HG02623 (cell line): ENCODE data around the gene ZNF407.

Experiments used
- ATAC-seq: cut with Tn5 transposase; IDR thresholded peaks from one replicate; pipeline ENCODE4 v1.9.1; 2021; ENCODE audit warnings: moderate library complexity; ENCODE audit not compliant: unreplicated experiment

The ZNF407 gene

DNA sequence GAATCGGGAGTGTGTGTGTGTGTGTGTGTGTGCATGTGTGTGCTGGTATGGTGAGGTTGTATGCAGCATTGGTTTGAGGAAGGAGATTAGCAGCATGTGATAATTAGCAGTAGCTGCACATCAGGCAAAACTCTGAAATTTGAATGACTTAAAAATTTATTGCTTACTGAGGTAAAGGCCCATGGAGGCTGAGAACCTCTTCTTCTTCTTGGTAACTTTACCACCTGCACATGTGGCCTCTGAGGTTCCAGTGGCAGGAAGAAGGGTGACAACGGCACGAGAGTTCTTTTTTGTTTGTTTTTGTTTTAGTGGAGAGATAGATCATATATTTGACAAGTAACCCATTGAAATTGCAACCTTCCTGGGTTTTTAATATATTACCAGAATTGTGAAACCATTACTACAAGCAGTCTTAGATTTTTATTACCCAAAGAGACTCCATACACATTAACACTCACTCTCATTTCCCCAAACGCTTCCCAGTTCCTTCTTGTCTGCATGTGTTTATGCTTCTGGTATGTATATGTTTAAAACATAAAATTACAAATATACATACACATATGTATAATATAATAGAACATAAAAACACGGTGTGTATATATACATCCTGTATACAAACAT is 319.2 kb downstream of the ZNF407 start:
- ATAC-seq = no peak

DNA sequence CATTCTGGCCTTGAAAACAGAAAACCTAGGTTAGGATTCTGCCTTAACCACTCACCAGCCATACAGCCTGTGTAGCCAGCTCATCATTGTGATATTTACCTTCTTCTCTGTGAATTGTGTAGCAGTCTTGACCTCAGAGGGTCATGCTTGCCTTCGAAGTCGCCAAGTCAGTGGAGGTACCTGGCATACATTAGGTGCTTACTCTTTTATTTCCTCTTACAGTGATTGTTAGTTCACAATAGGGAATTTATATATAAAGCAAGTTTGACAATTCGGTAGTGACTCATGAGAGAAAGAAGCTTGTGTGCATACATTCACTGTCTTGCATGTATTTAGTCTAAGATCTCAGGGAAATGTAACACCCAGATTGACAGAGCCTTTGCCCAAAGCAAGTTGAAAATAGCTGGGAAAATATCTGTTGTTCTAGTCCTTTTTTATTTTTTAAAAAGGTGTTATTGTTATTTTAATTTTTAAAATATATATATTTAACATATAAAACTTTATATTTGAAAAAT is 320.7 kb downstream of the ZNF407 start:
- ATAC-seq = no peak

DNA sequence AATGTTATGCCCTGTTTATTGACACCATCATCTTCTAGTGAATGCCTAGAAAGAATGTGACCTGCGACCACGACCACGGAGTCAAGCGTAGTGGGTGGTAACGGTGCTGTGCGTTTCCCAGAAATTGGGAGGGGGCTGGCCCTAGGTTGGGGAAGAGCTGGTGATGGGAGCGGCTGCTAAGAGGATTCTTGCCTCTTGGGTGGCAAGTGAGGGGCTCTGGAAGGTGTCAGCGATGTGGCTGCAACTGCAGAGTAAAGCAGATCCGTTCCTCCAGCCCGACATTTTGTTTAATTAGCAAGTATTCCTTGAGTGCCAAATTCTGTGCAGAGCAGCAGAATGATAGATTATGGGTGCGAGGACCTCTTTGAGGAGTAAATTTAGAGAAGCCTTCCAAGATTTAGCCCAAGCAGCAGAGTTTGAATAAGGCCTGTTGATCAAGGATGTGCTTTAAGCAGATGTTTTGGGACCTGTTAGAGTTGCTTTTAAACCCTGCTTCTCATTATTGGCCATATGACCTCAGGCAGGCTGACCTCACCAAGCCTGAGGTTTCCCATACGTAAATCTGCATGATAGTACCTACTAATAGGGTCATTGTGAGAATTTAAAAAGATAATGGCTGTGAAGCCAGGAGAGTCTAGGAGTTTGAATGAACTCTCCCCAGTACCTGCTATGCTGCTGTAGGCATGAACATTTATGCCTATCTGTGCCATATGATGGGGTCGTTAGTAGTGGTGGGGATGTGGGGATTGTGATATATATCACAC is 323.6 kb downstream of the ZNF407 start:
- ATAC-seq = no peak

DNA sequence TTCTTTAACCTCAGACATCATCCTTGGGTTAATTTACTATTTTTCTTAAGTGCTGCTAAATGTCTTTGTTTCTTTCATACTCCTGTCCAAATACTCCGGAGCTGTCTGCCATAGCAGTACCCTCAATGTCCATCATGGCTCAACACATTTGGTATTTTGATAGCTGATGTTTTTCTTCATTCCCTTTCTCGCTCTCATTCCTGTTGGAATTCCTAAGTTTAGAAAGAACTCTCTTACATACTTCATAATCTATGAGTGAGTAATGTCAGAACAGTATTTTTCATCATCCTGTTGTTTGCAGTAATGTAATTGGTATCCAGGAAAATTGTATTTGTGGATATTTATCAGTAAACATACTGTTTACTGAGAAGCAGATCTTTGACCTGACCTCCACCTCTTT is 328.4 kb downstream of the ZNF407 start:
- no peak for ATAC-seq

DNA sequence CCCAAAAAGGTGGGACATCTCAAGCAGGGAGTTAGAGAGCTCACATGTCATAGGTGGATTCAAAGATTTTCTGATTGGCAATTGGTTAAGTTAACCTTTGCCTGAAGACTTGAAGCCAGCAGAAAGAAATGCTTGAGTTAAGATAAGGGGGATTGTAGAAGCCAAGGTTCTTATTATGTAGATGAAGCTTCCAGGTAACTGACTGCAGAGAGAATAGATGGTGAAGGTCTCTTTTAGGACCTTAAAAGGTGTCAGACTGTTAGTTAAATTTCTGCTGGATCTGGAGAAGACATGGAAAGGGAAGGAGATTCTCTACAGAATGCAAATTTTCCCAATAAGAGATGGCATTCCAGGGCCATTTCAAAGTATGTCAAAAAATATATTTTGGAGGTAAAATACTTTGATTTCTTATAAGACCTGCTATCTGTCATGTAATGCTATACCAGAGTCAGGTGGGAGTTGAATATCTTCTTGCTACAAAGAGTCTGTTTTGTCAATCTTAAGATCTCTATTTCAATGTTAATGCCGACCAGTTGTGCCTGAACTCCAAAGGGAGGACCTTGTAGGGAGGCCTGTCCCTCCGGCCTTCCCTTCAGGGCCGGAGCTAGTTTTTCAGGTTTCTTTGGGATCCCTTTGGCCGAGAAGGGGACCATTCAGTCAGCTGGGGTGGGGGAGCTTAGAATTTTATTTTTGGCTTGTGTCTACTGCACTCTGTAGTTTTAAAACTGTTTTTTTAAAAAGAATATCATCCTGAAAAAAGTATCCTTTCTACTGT is 330.7 kb downstream of the ZNF407 start:
- no peak for ATAC-seq

DNA sequence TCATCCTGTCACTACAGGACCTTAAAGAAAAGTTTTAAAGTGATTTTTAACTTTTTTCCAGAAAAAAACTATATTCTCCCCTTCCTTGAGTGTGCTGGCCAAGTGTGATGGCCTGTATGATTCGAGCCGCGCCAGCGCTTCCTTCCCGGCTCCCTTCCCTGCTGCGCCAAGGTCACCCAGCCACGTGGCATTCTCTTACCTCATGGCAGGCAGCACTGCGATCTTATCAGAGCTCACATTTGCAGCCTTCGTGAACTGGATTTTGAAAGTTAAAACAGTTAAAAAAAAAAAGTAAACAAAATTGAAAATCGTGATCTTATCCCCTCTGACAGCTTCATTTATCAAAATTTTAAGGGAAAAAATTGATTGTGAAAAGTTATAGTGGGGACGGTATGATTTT is 331.4 kb downstream of the ZNF407 start:
- ATAC-seq = no peak

DNA sequence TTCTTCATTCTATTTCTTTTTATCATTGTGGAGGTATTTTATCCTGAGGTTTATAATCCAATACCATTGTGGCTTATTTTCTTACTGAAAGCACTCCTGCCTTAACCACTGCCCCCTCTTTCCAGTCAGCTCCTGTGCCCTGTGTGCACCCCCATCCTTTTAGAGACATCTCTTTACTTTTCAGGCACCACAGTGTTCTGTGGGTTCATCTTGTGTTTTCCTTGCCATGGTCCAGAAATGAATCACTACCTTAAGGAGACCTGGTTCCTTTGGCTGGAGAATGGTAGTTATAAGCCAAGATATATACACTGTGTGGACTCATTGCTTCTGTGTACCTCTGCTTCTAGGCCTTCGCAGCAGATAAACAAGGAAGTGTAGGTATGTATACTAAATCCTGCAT is 332.9 kb downstream of the ZNF407 start:
- ATAC-seq = no peak

DNA sequence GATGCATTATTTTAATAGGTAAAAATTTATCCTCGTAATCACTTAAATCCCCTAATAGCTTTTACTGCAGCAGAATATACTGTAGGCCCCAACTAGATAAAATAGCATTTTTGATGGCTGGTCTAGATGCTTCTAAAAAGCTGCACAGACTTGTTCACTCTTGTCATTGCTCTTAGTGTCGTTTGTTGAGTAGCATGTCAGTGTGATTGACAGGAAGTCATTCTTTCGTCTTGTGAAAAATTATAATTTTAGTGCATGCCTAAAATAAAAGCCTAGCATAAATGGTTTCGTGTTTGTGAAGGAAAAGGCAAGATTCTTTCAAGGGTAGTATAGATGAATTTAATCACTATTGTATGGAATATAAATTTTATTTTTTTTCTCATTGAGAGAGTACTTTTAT is 336.3 kb downstream of the ZNF407 start:
- no peak for ATAC-seq

DNA sequence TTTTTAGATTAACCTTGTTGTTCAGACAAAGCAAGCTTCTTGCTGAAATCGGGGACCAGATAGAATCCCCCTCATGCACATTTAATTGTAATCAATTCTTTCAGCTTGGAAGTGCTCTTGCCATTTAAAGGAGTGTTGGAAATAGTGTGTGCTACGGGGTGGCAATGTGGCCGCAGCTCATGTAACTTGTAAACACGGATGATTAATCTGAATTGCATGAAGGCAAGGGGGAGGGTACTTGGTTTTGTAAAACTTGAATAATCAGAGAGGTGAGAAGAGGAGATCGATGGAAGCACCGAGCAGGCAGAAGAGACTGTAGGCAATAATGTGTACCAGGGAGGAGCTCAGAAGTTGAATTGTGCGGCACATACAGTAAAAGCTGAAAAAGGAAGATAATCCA is 337.8 kb downstream of the ZNF407 start:
- ATAC-seq = no peak

DNA sequence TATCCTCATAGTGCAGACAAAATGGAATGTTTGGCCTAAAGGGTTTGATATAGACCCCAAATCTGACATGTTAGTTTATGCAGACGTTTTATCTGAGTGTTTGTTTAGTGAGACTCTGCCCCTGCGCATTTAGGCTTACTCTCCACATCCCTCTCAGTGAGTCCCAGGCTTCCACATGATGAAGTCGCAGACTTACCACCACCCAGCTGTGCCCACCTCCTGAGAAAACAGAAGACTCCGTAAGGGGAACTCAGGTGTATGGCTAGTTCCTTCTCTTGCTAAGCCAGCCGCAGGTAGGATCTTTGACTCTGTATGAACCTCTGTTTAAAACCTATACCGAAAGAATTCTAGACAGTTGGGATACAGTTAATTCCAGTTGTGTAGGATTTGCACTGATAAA is 338.7 kb downstream of the ZNF407 start:
- ATAC-seq = no peak

DNA sequence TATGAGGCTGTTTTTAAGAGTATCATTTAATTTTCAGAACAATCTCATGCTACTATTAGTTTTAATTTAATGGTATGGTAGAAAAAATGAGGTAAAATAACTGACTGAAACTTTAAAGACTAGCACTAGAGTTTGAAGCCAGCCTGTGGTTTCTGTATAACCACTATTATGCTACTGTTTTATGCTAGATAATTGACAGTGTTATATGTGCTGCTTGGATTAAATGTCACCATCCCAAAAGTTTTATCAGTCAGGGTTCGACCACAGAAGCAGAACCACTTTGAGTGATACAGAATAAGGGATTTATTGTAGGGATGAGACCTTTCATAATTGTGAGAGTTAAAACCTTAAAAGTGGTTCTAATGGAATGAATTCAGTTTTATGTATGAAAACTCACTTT is 339.6 kb downstream of the ZNF407 start:
- no peak for ATAC-seq

DNA sequence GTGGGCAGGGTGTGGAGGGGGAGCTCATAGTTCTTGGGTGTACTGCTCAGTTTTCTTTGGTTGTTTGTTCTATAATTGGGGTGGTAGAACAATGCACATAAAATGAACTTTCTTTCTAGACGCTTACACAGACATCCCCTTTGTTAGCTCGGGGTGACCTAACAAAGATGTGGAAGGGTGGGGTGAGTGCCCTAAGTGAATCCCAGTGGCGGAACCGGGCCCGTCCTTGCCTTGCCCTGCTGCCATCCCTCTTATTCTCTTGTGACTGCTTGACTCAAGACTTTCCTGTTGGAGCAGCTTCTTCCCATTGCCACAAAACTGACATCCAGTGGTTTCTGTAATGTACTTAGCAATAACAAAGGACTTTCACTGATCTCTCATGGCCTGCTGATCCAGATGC is 343.2 kb downstream of the ZNF407 start:
- no peak for ATAC-seq

DNA sequence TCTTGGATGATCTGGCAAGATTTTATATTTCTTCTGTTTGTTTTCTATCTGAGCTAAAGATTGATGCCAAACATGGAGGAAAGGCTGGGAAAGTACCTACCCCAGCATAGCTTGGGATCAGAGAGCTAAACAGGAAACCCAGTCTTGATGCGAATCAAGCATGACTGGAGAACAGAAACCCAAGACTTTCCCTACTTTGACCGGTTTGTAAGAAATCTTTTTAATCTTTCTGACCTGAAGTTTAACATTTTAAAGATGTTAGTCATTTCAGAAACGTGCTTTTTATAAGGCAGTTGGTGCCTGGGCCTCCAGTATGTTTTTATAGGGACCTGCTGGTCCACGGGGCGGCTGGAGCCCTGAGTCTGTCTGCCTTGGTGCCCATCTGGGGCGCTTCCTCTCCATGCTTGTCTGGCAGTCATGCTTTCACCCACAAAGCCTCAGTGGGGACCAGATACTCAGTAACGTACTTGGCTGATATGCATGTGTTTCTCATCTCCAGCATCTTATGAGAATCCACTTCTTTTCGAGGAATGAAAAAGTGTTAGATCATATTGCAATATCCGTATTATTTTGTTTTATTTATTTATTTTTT is 344.7 kb downstream of the ZNF407 start:
- peak; percentile 95 for ATAC-seq

DNA sequence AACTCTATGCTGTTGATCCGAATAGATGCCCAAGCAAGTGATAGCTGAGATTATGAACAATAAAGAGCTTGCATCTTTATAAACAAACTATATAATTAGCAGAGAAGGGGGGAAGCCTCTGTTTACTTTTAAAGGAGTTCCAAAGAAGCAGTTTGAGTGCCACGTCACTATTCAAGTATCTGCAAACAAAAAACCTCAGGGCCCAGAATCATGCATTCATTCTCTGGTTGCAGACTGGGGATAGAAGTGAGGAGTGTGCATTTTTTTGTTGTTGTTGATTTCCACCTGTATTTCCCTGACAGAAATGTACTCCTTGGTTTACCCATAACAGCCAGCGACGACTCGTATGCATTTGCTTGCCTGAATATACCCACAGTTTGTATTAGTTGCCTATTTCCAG is 347.0 kb downstream of the ZNF407 start:
- ATAC-seq = no peak

DNA sequence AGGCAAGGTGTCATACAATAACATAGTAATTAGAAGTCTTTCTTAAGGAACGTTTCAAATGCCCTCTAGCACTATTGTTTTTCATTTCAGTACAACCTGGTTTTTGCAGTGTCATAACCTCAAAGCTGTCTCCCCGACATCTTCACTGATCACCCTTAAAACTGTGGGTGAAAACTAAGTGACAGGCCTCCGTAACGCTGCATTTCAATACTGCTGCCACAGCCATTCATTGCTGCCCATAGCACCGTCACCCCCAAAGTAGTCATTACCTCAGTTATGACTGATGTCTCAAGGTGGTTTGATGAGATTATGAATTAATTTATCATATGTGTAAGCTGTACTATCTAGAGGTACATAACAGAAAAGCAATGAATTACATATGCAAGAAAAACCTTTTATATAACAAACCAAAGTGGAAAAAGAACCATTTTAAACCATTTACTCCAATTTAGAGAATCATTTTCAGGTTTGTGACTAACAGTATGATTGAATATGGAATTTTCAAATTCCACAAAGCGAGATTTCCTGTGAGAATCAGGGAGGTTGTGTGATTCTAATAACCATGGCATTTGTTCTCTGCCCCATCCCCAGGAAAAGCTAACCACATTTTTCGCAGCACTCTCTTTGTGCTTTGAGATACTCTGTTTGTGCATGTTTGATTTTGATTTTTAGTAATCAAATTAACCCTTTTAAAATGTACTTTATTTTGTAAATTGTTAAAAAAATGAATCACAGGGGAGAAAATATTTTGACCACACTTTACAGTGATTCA is 348.3 kb downstream of the ZNF407 start:
- ATAC-seq = no peak

DNA sequence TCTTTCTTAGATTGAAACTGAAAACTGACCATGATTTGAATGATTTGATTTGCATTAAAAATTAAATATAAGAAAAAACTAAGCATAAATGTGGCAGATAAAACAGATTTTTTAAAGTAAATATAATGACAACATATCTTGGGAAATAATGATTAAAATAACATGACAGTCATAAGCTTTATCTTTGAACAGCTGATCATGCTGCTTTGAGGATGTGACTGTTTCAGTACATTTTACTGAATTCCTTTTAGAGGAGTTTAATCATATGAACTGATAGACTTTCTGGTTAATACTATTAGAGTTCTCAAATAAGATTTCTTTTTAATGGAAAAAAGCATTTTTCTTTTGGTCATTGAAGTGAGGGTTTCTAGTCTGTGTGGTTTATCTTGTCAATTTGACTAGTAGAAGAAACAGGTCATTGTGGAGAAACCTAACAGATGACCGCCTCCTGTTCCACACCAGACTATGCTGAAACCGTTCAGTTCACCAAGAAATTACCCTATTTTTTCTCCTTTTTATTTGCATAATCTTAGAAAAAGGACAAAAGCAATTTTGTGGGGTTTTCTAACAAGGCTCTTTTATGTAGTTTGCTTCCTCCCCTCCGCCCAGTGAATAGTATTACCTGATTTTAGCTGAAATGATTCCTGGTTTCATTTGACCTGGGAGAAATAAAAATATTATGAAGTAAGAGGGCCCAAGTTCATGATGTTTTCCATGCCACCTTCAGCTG is 349.1 kb downstream of the ZNF407 start:
- no peak for ATAC-seq

DNA sequence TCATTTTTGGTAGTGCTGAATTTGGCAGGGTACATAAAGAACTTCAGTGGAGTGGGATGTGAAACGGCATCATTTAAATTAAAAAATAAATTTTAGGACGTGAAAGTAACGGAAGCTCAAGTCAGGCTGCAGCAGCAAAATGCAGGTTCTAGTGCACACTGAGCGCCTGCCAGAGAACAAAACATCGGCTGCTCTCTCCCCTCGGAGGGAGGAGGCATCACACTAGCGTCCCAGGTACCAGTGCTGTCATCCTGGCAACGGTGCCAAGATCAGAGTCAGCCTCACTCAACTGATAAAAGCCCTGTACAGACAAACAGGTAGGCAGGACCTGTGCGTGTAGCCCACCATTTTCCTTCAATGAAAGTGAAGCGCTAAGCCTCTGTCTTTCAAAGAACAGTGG is 349.7 kb downstream of the ZNF407 start:
- ATAC-seq = no peak

DNA sequence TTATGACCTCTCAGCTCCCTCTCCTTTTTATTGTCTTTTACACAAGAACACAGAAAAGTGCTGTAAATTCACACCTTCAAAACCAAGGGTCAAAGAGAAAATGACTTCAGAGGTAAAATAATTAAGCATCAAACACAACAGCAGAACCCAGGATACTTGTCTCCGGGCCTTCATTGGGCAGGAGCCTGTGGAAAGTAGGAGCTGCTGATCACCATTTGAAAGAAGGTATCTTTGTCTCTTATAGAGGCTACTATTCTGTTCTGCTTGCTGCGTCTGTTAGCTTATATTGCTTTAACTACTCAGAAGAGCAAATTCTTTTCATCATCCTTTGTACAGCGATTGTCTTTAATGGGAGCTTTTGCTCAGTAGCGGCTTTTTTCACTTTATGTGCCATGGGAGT is 350.2 kb downstream of the ZNF407 start:
- ATAC-seq = no peak

DNA sequence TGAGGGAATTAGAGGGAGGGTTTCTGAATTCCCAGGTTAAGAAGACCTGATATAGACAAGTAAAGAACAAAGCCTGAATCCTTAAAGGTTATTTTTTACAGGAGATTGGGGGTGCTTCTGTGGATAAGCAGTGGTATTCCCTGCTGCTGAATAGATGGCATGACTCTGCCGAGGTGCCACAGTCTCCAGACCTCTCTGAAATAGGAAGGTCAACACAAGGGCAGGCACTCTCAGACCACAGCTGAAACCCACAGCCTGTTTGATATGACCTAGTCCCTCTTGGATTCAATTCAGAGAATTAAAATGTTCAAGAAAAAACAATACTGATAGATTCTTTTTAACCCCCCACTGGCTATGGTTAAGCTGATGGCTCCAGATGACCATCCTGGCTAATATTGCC is 351.9 kb downstream of the ZNF407 start:
- no peak for ATAC-seq

DNA sequence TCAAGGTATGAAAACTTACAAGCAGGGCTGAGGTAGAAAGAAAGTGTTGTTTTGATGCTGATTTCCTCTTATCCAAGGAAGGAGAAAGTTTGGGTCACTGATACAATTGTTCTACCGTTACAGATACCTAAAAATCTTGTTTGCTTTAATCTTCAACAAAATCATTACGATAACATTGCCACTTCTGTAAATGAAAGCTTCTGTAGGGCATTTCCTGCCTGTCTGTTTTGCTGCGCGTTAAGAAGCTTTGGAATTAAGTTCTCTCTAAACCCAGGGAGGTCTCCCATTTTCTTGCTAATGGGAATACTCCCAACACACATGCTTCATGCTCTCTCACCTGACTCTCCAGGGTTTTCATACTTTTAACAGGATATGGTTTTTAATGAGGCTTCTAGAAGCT is 352.8 kb downstream of the ZNF407 start:
- ATAC-seq = no peak
